HG03342 (cell line): ENCODE results near the gene PGAP2.
"Not testable (repeated sequence)": the region's sequence is repeated elsewhere in the genome, so short reads cannot be mapped to it uniquely, and the experiment has no call there.

ENCODE experiments used
- ATAC-seq: cut with Tn5 transposase; IDR thresholded peaks from one replicate; pipeline ENCODE4 v1.9.1; 2021; ENCODE audit warnings: mild to moderate bottlenecking, moderate library complexity; ENCODE audit not compliant: unreplicated experiment

The PGAP2 gene

DNA sequence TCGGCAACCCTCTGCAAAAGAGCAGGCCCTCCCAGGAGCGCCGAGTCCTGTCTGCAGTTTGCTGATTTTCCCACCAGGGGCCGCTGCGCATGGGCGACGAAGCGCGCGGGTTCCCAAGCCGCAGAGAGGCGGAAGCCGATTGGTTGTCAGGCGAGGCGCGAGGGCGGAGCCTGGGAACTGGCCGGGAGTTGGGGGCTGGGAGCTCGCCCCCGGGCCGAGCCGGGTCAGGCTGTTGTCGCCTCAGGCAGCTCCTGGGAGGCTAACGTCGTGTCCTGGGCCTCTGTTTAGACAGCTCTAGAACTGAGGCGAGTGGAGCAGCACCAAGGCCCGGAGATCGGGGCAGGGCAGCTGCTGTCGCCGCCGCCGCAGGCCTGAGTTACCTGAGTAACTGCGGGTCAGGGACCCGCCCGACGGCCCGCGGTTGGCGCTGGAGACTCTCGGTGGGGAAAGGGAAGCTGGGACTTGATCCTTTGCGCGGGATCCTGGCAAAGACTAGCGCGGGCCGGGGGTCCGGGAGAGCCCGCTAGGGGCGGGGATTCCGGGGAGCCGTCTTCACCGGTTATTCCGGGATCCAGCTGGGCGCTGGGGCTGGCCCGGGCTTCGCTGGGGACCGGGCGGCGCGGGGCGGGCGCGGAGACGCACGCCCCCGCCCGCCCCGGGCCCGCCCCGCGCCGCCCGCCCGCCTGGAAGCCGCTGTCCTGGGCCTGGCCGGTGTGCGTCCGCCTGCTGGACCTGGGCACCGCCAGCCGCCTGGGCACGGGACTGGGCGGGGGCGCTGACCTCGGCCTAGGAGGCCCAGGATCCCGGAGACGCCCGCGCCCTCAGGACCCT lies 46.8 kb downstream of the PGAP2 start, which contains the start of gene STIM1:
STIM1 (plus strand) TSS at position 688 of the 831 bp plus-strand sequence. CDS start 607 bp downstream, outside the sequence.
- peak; percentile 54 for ATAC-seq

DNA sequence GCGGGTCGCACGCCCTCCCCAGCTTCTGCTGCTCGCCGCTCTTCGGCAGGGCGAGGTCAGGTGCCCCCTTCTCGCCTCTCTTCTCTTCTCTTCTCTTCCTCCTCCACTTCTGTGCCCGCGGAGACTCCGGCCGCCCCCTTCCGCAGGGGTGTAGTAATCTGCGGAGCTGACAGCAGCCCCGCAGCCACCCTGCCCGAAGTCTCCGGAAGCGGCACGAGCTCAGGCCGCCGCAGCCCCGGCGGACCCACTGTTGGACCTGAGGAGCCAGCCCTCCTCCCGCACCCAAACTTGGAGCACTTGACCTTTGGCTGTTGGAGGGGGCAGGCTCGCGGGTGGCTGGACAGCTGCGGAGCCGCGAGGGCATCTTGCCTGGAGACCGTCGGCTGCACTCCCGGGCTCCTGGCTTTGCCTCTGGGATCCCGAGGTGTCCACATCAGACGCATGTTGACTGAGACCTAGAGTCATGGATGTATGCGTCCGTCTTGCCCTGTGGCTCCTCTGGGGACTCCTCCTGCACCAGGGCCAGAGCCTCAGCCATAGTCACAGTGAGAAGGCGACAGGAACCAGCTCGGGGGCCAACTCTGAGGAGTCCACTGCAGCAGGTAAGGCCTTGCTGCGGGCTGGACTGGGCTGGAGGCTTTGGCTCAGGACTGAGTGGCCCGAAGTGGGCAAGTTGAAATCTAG lies 47.6 kb downstream of the PGAP2 start:
- peak; percentile 17 for ATAC-seq

DNA sequence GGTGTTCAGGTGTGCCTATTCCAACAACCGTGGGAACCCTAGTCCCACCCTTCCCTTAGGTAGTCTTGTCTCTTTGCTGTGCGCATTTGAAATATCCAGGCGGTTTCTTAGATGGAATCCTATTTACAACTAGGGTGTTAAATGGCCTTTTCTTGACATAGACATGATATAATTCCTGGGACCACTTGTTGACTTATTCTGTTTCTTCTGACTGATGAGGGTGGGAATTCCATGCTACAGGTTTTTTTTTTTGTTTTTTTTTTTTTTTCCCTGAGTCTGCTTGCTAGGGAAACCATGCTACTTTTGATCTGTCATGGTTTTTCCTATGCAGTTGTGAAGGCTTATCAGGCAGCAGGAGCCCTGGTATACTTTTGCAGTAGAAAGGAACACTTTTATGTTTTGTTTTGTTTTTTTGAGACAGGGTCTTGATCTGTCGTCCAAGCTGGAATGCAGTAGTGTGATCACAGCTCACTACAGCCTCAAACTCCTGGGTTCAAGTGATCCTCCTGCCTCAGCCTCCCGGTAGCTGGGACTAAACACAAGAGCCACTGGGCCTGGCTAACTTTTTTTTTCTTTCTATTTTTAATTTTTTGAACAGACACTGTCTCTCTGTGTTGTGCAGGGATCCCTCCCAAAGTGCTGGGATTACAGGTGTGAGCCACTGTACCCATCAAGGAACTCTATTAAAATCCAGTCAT lies 48.6 kb downstream of the PGAP2 start:
- ATAC-seq: no peak

GRCh38 chr11:3857628-3858027 lies 49.3 kb downstream of the PGAP2 start:
- no peak for ATAC-seq

GRCh38 chr11:3859373-3859881 lies 51.1 kb downstream of the PGAP2 start:
- peak; percentile 37 for ATAC-seq

- no peak for ATAC-seq
These were observed 52.0 kb downstream of the PGAP2 start for GRCh38 chr11:3860375-3860774.

DNA sequence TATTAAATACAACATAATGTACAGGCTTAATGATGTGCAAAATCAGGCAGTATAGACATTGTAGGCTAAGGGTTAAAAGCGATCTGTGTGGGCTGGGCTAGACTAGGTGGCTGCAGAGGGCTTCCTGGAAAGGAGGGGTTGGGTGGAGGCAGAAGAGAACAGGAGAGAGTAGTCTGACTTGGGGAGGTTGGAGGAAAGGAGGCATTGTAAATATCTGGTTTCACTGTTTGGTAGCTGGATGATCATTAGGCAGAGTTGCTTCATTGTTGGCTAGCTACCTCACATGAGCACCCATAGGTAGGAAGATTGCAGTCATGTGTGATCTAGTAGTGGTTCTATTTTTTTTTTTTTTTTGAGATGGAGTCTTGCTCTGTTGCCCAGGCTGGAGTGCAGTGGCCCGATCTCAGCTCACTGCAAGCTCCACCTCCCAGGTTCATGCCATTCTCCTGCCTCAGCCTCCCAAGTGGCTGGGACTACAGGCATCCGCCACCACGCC lies 52.6 kb downstream of the PGAP2 start:
- not testable (repeated sequence) for ATAC-seq

GRCh38 chr11:3861683-3862082 lies 53.3 kb downstream of the PGAP2 start:
- ATAC-seq: no peak

DNA sequence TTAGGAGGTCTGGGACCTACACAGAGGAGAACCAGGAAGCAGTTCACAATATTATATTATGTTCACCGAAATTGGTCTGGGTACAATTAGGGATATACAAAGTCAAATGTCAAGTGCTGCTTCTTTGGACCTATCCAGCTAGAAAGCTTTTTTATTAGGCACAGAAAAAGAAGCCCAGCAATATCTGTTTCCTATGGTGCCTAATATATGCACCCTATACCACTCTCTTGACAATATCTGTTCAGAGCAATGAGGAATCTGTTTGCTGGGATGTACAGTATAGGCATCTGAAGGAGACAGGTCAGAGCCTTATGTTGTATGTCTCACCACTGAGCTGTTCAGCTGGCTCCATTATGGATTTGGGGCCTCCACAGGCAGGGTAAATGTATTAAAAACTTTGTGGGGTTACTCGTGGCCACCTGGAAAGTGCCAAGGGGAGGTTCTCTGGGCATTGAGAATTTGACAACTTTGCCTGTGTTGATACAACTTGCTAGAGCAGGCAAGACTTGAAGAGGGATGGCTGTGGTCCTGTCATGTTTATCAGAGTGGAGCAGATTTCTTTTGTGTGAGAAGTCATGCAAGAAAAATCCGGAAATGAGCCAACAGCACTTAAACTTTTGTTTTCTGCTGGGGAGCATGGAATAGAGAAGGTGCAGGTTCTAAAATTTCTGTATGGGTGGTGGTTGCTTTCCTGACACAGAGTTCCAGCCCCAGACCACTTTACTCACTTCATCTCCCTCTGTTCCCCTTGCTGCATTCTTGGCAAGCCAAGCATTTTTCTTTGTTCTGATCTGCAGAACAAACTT lies 57.2 kb downstream of the PGAP2 start:
- ATAC-seq: no peak

DNA sequence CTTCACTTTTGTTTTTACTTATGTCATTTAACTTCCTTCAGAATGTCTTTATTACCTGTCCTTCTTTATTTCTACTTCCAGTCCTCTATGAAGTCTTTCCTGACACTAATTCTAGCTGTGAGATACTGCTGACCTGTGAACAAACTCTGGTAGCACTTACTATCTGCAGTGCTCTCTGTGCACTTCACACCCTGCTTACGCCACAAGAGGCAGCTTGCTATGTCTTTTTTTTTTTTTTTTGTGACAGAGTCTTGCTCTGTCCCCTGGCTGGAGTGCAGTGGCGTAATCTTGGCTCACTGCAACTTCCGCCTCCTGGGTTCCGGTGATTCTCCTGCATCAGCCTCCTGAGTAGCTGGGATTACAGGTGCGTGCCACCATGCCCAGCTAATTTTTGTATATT lies 57.8 kb downstream of the PGAP2 start:
- peak; percentile 37 for ATAC-seq

DNA sequence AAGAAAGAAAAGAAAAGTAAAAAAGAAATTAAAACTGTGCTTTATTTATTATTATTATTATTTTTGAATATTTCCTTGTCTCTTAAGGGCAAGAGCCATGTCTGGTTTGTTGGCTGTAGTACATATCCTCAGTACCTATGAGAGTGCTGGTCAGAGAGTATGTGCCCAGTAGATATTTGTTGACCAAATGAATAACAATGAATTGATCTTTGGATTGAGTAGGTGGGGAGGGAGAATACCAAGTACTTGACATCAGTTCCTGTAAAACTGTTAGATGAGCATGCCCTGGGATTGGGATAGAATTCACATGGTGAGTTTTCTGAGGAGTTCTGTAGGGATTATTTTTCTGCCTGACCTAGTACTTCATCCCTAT lies 58.5 kb downstream of the PGAP2 start:
- ATAC-seq: no peak

- peak; percentile 55 for ATAC-seq
These were observed 59.1 kb downstream of the PGAP2 start for GRCh38 chr11:3867209-3868091.

- ATAC-seq: no peak
These were observed 65.5 kb downstream of the PGAP2 start for GRCh38 chr11:3873712-3874349.
